Neural cell (in vitro differentiated cells): ENCODE data around the gene GPATCH2L. TPM values are rescaled to one million over a fixed set of nuclear protein-coding genes. Genes with fewer than 3 reads are reported as not detected.

Experiments
- H2AFZ ChIP-seq: fragments of 200-600, 300-800 bp; sonication (generic), shearing (Covaris generic); 2 replicates; pipeline ENCODE4 v1.6.0; 2014; ENCODE audit warnings: low read depth, mild to moderate bottlenecking, antibody characterized with exemption, low read length, moderate library complexity
- H3F3A ChIP-seq: fragments of 200-600 bp; shearing (Covaris generic); 2 replicates; pipeline ENCODE4 v1.6.1; 2016; ENCODE audit warnings: mild to moderate bottlenecking, moderate library complexity, mixed read lengths, antibody characterized with exemption, low read length; ENCODE audit not compliant: insufficient read depth, poor library complexity, severe bottlenecking
- H3K27ac ChIP-seq: fragments of 200-600, 300-800 bp; sonication (generic), shearing (Covaris generic); 2 replicates; pipeline ENCODE4 v1.5.1; 2014; ENCODE audit warnings: mild to moderate bottlenecking, low read length, moderate library complexity
- H3K27me3 ChIP-seq: fragments of 300-800, 200-600 bp; sonication (generic), shearing (Covaris generic); 2 replicates; pipeline ENCODE4 v1.6.0; 2014; ENCODE audit warnings: mild to moderate bottlenecking, low read depth, low read length, moderate library complexity; ENCODE audit not compliant: insufficient read depth
- H3K36me3 ChIP-seq: fragments of 300-800, 200-600 bp; sonication (generic), shearing (Covaris generic); 2 replicates; pipeline ENCODE4 v1.5.1; 2014; ENCODE audit warnings: mild to moderate bottlenecking, antibody characterized with exemption, low read length, moderate library complexity; ENCODE audit not compliant: insufficient read depth
- H3K4me2 ChIP-seq: fragments of 300-800, 200-600 bp; sonication (generic), shearing (Covaris generic); 2 replicates; pipeline ENCODE4 v1.6.0; 2014; ENCODE audit warnings: mild to moderate bottlenecking, low read length
- H3K4me3 ChIP-seq: fragments of 300-800, 200-600 bp; sonication (generic), shearing (Covaris generic); 2 replicates; pipeline ENCODE4 v1.5.1; 2014; ENCODE audit warnings: mild to moderate bottlenecking, low read length, moderate library complexity
- H3K79me2 ChIP-seq: fragments of 200-600 bp; shearing (Covaris generic); replicated peaks from 2 replicates; pipeline ENCODE4 v1.6.0; 2014; ENCODE audit warnings: mild to moderate bottlenecking, low read length, moderate library complexity; ENCODE audit not compliant: insufficient read depth
- H3K9ac ChIP-seq: fragments of 300-800, 200-600 bp; sonication (generic), shearing (Covaris generic); 2 replicates; pipeline ENCODE4 v1.6.1; 2016; ENCODE audit warnings: mild to moderate bottlenecking, low read length, mixed read lengths
- H3K9me2 ChIP-seq: fragments of 200-600 bp; shearing (Covaris generic); 2 replicates; pipeline ENCODE4 v1.6.1; 2016; ENCODE audit warnings: mild to moderate bottlenecking, low read length, mixed read lengths; ENCODE audit not compliant: insufficient read depth
- H3K9me3 ChIP-seq: fragments of 200-600, 300-800 bp; sonication (generic), shearing (Covaris generic); 2 replicates; pipeline ENCODE4 v1.6.1; 2016; ENCODE audit warnings: mild to moderate bottlenecking, mixed run types, low read length, moderate library complexity, mixed read lengths
- H4K20me1 ChIP-seq: fragments of 200-600 bp; shearing (Covaris generic); 2 replicates; pipeline ENCODE4 v1.6.1; 2016; ENCODE audit warnings: mild to moderate bottlenecking, mixed run types; ENCODE audit not compliant: insufficient read depth
- CTCF ChIP-seq: fragments of 450-650 bp; IDR thresholded peaks from 2 replicates; pipeline ENCODE4 v1.5.1; 2014; ENCODE audit warnings: antibody characterized with exemption, mild to moderate bottlenecking, moderate library complexity; ENCODE audit not compliant: poor library complexity, severe bottlenecking
- EP300 ChIP-seq: fragments of 450-650 bp; conservative IDR thresholded peaks from 2 replicates; pipeline ENCODE4 v1.6.1; 2014; ENCODE audit warnings: antibody characterized with exemption, mild to moderate bottlenecking, moderate library complexity; ENCODE audit not compliant: poor library complexity, severe bottlenecking
- EZH2 ChIP-seq: fragments of 200-600, 300-800 bp; shearing (Covaris generic), sonication (generic); IDR thresholded peaks from 2 replicates; pipeline ENCODE4 v1.6.1; 2014; ENCODE audit warnings: antibody characterized with exemption, low read length, borderline replicate concordance, mild to moderate bottlenecking; ENCODE audit not compliant: insufficient read depth, poor library complexity, severe bottlenecking
- MXI1 ChIP-seq: fragments of 450-650 bp; conservative IDR thresholded peaks from 2 replicates; pipeline ENCODE4 v1.6.1; 2014; ENCODE audit warnings: antibody characterized with exemption, mild to moderate bottlenecking; ENCODE audit not compliant: poor library complexity, severe bottlenecking
- POLR2AphosphoS5 ChIP-seq: IDR thresholded peaks from 2 replicates; pipeline ENCODE4 v1.6.1; 2012
- RAD21 ChIP-seq: fragments of 450-650 bp; conservative IDR thresholded peaks from 2 replicates; pipeline ENCODE4 v1.6.1; 2014; ENCODE audit warnings: antibody characterized with exemption, mild to moderate bottlenecking, moderate library complexity
- REST ChIP-seq: IDR thresholded peaks from 2 replicates; pipeline ENCODE4 v1.6.1; 2012; ENCODE audit warnings: borderline replicate concordance
- SMC3 ChIP-seq: fragments of 450-650 bp; conservative IDR thresholded peaks from 2 replicates; pipeline ENCODE4 v1.6.1; 2014; ENCODE audit warnings: antibody characterized with exemption, mild to moderate bottlenecking, moderate library complexity; ENCODE audit not compliant: poor library complexity
- TAF1 ChIP-seq: IDR thresholded peaks from 2 replicates; pipeline ENCODE4 v1.6.1; 2012; ENCODE audit warnings: low read depth
- polyA plus RNA-seq: library from polyadenylated mRNA; depleted of rRNA; stranded (reverse); fragments of >200 nt; gene quantifications from 2 replicates; pipeline ENCODE4 v1.2.3, GENCODE V29; 2014

GPATCH2L gene
- polyA plus RNA-seq, 1 donor from 2014 or later: 49.6 TPM

GRCh38 chr14:76204461-76205230 lies 52.9 kb downstream of the GPATCH2L start:
- no peak for TF ChIP-seq TAF1
- TF ChIP-seq REST: no peak
- no peak for TF ChIP-seq CTCF
- no peak for TF ChIP-seq SMC3
- no peak for TF ChIP-seq POLR2AphosphoS5
- no peak for TF ChIP-seq EP300
- TF ChIP-seq RAD21: no peak
- TF ChIP-seq EZH2: no peak
- TF ChIP-seq MXI1: no peak
- no peak overlapping the region for H3K27ac ChIP-seq
- H4K20me1 ChIP-seq: no peaks in the 10 kb centered on the region
- no peaks in the 10 kb centered on the region for H3K36me3 ChIP-seq
- no peaks in the 10 kb centered on the region for H3K9me2 ChIP-seq
- no peaks in the 10 kb centered on the region for H3F3A ChIP-seq
- H3K9me3 ChIP-seq: no peaks in the 10 kb centered on the region
- H2AFZ ChIP-seq: no peak overlapping the region
- no peaks in the 10 kb centered on the region for H3K79me2 ChIP-seq
- H3K4me2 ChIP-seq: no peak overlapping the region
- no peak overlapping the region for H3K9ac ChIP-seq
- H3K27me3 ChIP-seq: no peaks in the 10 kb centered on the region
- H3K4me3 ChIP-seq: no peak overlapping the region

- no peak overlapping the region for H3K9ac ChIP-seq
- no peaks in the 10 kb centered on the region for H3K36me3 ChIP-seq
- H3F3A ChIP-seq: no peaks in the 10 kb centered on the region
- no peaks in the 10 kb centered on the region for H3K9me3 ChIP-seq
- H3K4me3 ChIP-seq: no peak overlapping the region
- H3K79me2 ChIP-seq: no peaks in the 10 kb centered on the region
- no peak overlapping the region for H3K4me2 ChIP-seq
- H3K27ac ChIP-seq: no peak overlapping the region
- H3K9me2 ChIP-seq: no peaks in the 10 kb centered on the region
- TF ChIP-seq MXI1: no peak
- H3K27me3 ChIP-seq: no peaks in the 10 kb centered on the region
- H4K20me1 ChIP-seq: no peaks in the 10 kb centered on the region
- H2AFZ ChIP-seq: no peak overlapping the region
Measured at GRCh38 chr14:76205708-76206107, 54.0 kb downstream of the GPATCH2L start.
